GM21515 (cell line): ENCODE data around the gene PAX8.
"Not testable (repeated sequence)": the region's sequence is repeated elsewhere in the genome, so short reads cannot be mapped to it uniquely, and the experiment has no call there.

Experiments
- ATAC-seq: cut with Tn5 transposase; IDR thresholded peaks from one replicate; pipeline ENCODE4 v1.9.1; 2021; ENCODE audit not compliant: unreplicated experiment

PAX8 gene

GRCh38 chr2:113291191-113291590 is 12.5 kb upstream of the PAX8 start:
- no peak for ATAC-seq

GRCh38 chr2:113288674-113289149 is 10.0 kb upstream of the PAX8 start:
- not testable (repeated sequence) for ATAC-seq

DNA sequence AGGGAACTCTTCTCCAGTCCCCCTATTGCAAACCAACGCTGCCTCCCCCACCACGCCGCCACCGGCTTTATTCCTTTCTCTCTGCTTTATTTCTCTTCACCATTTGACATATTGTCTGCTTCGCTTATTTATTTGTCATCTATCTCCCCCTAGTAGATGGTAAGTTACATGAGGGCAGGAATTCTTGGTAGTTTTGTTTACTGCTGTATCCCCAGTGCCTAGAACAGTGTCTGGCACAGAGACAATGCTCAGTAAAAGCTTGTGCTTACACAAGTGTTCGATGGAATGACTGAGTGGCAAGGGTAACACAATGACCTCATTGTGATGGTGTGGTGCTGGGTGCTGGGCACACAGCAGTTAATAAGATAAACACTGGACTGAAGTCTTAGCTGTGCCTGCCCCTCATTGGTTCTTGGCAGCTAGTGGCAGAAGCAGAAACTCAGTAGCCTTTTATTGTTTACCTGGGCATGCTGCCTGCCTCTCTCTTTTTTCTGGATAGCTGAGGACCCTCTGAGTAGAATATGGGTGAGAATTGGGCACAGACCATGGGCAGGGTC is 9.5 kb upstream of the PAX8 start:
- not testable (repeated sequence) for ATAC-seq

DNA sequence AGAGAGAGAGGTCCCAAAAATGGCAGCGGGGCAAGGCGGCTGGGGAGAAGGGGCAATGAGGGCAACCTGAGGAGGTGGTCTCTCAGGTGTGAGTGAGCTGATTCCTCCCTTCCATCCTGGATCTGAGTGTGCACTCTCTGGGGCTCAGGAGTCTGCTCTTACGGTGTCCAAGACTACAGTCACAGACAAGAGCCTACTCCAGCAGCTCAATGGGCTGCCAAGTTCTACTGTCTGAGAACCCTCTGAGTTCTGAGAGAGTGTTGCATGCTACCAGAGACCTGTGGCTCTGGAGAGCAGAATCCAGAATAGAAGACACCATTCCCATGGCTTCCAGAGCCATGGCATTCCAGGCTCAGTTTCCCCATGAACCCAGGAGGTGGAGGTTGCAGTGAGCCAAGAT is 7.1 kb upstream of the PAX8 start:
- ATAC-seq = no peak

- ATAC-seq = not testable (repeated sequence)
Observed at GRCh38 chr2:113284999-113285398, 6.3 kb upstream of the PAX8 start.

DNA sequence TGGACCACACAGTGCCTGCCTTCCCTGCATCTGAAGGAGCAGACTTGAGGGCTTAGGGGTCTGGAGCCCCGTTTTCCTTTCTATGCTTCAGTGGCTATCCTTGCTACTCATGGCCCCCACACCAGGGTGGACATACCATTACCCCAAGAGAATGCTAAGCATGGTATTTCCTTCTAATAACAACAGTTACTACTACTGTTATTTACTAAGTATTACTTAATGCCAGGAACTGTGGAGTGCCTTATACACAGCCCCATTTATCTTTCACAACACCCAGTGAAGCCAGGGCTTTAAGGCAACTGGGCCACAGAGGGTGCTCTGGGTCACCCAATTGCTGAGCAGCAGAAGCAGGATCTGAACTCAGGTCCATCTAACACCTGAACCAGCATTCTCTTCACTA is 5.8 kb upstream of the PAX8 start:
- ATAC-seq = no peak

DNA sequence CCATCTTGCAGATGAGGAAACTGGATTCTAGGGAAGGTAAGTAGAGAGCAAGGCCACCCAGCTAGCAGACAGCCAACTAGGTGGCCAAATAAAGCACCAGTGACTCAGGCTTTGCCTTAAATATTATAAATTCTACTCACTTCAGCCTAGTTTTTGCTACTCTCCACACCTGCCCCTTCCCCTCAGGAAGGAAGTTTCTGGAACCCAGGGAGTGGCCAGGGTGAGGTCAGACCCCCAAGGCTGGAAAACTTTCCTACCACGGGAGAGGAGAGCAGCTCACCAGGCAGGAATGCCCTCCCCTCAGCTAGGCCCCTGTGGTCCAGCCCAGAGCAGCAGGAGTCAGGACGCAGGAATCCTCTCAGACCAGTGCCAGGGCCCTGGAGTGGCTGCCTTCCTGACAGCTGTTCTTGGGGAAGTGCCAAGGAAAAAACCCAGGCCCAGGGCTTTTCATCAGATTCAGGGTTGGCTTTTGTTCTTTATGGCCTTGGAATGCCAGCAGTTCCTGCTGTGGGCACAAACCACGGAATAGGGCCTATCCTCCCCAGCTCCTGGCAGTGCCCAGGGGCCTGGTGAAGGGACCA is 5.1 kb upstream of the PAX8 start:
- no peak for ATAC-seq

GRCh38 chr2:113282747-113283533 is 4.2 kb upstream of the PAX8 start:
- ATAC-seq = no peak

GRCh38 chr2:113281910-113282746 is 3.4 kb upstream of the PAX8 start:
- ATAC-seq = no peak

DNA sequence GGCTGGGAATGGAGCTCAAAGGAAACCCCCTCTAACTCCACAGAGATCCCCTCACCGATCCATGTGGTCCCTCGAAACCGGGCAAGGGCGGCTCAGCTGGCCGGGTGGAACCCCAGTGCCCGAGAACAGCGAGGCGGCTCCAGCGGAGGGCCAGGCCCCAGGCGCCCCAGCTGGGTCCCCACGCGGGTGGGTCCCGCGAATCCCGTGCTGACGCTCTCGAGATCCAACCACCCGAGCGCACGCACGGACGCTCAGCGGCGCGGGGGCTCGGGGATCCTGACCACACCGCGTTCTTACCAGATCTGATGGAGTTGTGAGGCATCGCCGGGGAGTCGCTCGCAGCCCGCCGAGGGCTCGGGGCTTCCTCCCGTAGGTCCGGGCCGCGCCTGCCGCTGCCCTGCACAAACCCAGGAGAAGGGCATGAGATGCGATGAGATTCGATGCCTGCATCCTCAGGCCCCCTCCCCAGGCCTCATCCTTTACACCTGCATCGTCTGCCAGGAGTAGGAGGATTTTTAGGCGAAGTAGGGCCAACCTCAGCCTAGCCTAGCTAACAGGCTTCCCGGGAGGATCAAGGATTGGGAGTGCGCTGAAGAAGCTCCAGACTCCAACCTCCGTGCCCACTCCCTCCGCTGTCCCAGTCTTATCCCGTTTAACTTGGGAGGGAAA is 514 bp downstream of the PAX8 start:
- ATAC-seq = no peak

- ATAC-seq = no peak
Observed at GRCh38 chr2:113277474-113278072, 1.1 kb downstream of the PAX8 start.

- ATAC-seq = no peak
Observed at GRCh38 chr2:113276761-113277425, 1.8 kb downstream of the PAX8 start.

GRCh38 chr2:113276216-113276760 is 2.4 kb downstream of the PAX8 start:
- no peak for ATAC-seq

DNA sequence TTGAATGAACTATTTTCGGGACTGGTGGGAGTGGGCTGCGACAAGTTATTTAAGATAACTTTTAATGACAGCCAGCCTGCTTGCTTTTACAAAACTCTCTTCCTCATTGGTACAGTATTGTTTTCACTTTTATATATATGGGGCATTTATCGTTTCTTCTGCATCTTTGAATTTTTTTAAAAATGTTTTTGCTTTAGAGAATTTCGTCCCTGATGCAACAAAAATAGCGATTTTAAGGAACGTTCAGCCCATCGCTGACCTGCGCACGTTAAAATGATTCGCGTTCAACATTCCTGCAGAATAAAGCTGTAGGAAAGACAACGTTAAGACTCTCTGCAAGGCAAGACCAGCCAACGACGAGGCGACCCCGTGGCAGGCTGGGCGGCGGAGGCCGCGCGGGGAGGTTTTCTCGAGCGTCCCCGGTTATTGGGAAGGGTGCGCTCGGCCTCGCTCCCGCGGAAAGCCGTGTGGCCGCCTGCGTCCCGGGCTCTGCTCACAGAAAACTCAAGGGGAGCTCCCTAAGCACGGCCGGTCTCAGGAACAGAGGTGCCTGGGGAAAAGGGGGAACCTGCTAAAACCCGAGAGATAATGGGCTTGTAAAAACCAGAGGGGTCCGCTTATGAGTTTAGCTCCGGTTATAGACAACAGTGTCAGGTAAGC is 3.0 kb downstream of the PAX8 start:
- ATAC-seq = no peak

- no peak for ATAC-seq
Observed at GRCh38 chr2:113274432-113274831, 4.3 kb downstream of the PAX8 start.

DNA sequence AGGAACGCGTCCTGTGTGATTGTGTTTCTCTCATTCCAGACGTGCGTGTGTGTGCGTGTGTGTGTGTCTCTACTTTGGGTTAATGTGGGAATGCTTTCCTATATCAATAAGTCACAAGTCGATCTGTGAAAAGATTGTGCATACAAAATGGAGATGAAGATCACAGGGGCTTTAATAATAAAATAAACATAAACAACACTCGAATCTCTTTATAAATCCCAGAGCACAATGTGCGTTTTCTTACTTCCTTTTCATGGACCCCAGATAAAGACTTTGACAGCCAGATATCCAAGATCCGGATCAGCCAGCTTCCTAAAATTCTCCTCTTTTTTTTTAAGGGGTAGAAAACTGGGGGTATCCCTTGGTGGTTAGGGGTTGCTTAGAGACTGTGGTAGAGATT is 4.7 kb downstream of the PAX8 start:
- ATAC-seq = no peak

GRCh38 chr2:113273027-113273551 is 5.6 kb downstream of the PAX8 start:
- no peak for ATAC-seq

- no peak for ATAC-seq
Observed at GRCh38 chr2:113272477-113272876, 6.2 kb downstream of the PAX8 start.
